Cardiac fibroblast (primary cell): ENCODE data around the gene TMEM204.

Experiments
- DNase-seq, 2 donors: peaks; one replicate each; pipeline versions ENCODE4 v3.0.0 to v3.0.0-alpha.2; 2010; ENCODE audit warnings: low read depth in 2 of 2
- H3K4me3 ChIP-seq, 2 donors: replicated peaks in 1 of 2; 1 replicate in 1 of 2; 2 replicates in 1 of 2; pipeline ENCODE4 v1.5.1; 2011; ENCODE audit warnings: low read depth in 2 of 2, low read length in 2 of 2, mild to moderate bottlenecking in 2 of 2, moderate library complexity in 1 of 2
- TF ChIP-seq, protein P1 (sequence below): IDR thresholded peaks from one replicate; pipeline ENCODE4 v1.5.1; 2011; ENCODE audit warnings: low read depth, mild to moderate bottlenecking, low read length, inconsistent platforms

Gene TMEM204

DNA sequence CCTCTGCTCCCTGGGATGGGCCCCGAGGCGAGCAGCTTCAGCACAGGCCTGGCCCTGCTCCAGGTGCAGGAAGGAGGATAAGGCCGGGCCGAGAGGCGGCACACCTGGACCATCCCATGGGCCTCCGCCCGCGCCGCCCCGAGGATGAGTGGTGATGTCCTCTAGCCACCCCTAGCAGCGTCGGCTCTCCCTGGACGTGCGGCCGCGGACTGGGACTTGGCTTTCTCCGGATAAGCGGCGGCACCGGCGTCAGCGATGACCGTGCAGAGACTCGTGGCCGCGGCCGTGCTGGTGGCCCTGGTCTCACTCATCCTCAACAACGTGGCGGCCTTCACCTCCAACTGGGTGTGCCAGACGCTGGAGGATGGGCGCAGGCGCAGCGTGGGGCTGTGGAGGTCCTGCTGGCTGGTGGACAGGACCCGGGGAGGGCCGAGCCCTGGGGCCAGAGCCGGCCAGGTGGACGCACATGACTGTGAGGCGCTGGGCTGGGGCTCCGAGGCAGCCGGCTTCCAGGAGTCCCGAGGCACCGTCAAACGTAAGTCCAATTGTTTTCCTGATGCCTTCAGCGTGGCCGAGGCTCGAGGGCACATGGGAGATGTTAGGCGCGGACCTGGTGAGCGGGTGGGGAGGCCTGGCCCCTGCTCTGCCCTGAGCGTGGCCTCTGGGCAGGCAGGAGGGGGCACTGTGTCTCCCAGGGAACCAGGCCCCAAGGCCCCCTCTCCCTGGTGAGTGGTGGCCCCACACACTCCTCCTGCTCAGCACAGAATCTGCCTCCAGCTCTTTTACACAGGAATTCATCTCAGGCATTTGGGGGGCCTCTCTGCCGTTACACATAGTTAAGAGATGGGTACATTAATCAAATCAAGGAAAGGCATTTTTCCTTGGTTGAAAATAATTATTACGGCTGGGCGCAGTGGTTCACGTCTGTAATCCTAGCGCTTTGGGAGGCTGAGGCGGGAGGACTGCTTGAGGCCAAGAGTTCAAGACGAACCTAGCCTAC, 855 bp downstream of the TMEM204 start:
- peak; percentile 24 to 48 for DNase-seq
- peak overlapping the region; percentile 67 to 90 for H3K4me3 ChIP-seq
- TF ChIP-seq, protein P1, sequence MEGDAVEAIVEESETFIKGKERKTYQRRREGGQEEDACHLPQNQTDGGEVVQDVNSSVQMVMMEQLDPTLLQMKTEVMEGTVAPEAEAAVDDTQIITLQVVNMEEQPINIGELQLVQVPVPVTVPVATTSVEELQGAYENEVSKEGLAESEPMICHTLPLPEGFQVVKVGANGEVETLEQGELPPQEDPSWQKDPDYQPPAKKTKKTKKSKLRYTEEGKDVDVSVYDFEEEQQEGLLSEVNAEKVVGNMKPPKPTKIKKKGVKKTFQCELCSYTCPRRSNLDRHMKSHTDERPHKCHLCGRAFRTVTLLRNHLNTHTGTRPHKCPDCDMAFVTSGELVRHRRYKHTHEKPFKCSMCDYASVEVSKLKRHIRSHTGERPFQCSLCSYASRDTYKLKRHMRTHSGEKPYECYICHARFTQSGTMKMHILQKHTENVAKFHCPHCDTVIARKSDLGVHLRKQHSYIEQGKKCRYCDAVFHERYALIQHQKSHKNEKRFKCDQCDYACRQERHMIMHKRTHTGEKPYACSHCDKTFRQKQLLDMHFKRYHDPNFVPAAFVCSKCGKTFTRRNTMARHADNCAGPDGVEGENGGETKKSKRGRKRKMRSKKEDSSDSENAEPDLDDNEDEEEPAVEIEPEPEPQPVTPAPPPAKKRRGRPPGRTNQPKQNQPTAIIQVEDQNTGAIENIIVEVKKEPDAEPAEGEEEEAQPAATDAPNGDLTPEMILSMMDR = peak; percentile 7

DNA sequence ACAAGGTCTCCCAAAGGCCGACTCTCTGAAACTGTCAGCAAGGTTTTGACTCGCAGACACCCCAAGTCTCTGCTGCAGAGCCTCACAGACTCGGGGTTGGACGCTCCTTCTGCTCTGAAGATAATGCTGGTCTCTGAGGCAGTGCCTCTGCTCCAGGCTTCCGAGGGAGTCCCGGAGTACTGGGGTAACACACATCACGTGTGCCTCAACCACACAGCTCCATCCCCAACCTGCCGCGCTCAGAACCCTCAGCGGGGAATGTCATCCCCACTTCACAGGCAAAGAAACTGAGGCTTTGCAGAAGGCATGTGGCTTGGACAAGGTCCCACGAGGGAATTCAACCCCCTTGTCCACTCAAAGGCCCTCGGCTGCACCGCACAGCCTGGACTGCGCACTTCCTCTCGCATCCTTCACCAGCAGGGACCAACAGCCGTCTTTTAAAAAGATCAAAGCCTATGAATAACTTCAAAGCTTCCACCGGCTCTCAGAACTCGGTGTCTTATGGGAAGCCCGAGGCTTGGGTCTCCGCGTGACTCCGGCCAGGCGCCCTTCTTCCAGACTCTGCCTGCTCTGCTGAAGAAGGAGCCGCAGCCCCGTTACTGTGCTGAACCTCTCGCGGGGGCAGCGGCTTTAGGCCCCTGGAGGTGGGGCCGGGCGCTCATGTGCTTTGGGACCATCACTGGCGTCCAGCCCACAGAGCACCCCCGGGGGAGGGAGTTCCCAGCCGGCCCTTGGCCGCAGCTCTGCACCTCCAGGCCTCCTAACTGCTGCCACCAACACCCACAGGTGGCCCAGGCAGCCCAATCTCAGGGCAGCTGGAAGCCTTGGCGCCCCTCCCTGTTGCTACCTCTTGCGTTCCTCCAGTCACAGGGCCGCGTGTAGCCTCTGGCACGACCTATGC, 2.2 kb downstream of the TMEM204 start:
- H3K4me3 ChIP-seq = peak overlapping the region; percentile 67 to 90
- peak in 1 of 2 donors; percentile 49 for DNase-seq
- TF ChIP-seq, protein P1 = no peak

DNA sequence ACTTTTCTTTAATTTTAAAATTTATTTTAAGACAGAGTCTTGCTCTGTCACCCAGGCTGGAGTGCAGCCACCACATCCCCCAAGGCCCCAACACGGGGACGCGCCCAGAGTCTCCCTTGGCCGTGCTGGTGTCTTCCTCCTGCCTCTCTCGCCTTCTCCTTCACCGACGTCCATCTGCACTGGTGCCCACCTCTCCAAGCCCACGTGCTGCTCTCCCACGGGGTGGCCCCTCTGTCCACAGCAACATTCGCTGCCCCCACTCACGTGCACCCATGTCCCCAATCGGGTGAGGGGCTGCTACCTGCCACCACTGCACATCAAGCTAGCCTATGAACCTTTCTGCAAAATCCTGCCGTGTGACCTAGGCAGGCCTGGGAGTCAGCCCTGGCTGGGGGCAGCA, 3.1 kb downstream of the TMEM204 start:
- TF ChIP-seq, protein P1 = no peak
- H3K4me3 ChIP-seq = peak overlapping the region in 1 of 2 donors; percentile 90
- no peak for DNase-seq

DNA sequence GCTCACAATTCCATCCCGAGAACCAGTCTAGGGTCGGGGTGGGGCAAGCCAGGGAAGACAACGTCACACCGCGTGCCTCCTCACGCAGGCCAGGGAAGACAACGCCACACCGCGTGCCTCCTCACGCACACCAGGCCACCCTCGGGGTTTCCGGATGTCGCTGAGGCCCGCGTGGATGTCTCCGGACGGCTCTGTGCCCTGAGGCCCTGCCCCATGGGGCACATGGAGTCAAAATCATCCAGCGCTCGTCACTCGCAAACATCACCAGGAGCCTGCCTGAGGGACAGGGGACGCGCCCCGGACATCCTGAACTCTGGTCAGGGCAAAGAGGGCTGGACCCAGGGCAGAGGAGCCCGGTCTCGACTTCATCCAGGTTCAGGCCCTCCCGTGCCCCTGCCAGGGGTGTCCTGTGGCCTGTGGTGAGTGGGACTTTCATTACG, 3.7 kb downstream of the TMEM204 start:
- H3K4me3 ChIP-seq = peak overlapping the region in 1 of 2 donors; percentile 90
- TF ChIP-seq, protein P1 = no peak
- no peak for DNase-seq

DNA sequence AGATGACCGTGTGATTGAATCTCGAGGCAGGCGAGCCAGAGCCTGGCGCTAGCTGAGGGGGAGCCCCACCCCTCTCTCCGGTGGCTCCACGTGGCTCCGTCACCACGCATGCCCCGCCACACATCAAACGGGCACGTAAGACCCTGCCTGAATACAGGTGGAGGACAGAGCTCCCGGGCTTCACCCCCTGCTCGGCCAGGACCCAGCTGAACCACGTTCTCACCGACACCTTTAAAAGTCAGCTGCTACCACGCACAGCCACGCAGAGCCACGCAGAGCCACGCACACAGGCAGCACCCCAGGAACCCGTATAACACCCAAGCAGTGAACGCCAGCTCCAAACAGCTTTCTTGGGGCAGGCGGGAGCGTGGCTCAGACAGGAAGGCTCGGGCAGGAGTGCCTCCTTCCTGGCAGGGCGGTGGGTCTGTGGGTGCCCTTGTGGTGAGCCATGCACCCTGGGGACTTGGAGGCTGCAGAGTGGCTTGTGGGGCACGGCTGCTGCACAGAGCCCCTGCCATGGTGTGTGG, 4.4 kb downstream of the TMEM204 start:
- TF ChIP-seq, protein P1 = no peak
- H3K4me3 ChIP-seq = no peak overlapping the region
- DNase-seq = no peak

DNA sequence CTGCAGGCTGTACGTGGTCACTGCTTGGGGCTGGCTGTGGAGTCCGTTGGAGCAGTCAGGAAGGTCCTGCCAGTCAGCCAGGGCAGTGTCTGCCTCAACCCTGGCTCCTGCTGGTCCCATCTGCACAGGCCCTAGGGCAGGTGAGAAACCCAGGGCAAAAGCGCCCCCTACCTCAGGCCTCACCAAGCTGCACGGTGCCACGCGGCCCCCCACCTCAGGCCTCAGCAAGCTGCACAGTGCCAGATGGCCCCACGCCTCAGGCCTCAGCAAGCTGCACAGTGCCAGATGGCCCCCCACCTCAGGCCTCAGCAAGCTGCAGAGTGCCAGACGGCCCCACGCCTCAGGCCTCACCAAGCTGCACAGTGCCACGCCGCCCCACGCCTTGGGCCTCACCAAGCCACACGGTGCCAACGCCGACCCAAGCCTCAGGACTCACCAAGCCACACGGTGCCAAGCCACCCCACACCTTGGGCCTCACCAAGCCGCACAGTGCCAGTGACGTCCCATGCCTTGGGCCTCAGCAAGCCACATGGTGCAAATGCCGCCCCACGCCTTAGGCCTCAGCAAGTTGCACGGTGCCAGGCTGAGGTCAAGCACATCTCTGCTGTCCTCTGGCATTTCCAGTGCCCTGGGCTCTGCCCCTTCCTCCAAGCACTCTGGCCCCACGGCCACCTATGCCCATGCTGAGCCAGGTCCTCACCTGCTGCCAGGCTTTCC, 5.5 kb downstream of the TMEM204 start:
- TF ChIP-seq, protein P1 = no peak
- DNase-seq = no peak
- no peak overlapping the region for H3K4me3 ChIP-seq
